Measurements from ENCODE around the gene CYP2S1.

The CYP2S1 gene

DNA sequence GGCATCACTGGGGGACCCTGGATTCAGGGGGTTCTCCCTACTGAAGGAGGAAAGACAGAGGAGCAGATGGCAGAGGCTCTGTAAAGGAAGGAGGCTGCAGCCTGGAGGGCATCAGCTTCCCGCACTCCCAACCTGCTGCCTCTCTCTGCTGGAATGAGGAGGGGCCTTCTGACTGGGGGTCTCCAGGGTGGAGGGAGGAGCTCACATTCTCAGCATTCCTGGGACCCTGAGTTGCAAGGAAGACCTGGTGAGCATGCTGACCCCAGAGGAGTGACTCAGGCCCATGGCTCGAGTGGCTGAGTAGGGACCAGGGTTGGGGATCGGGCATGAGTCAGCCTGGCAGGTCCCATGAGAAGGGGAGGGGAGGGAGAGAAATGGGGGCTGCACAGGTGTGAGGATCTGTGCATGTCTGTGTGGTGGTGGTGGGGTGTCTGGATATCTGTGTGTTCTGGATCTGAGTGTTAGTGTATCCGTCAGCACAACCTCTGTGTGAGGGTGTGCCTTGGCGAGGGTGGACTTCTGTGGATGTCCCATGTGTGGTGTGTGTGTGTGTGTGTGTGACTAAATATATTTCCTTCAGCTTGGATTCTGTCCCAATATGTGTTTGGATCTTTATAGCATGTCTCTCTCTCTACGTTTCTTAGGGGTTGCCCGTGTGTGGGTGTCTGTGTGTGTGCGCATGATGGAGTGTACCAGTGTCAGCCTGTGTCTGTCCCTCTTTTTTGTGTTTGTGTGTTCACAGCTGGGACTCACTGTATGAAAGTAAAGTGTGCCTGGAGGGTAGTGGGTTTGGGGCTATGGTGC is 30.6 kb downstream of the CYP2S1 start:
- Histone ChIP-seq H3K36me3 (ENCODE audit: insufficient read depth) (no peaks in the 10 kb centered on the region), H3K4me1 (ENCODE audit: low read depth, poor library complexity, severe bottlenecking) (no peaks in the 10 kb centered on the region), H3K79me2 (ENCODE audit: insufficient read depth, low read depth) (no peaks in the 10 kb centered on the region), H2AFZ (ENCODE audit: low read depth) (no peak overlapping the region), H3K4me3 (IDR thresholded peaks at IDR 0.05; ENCODE audit: insufficient read depth, low read depth, low read length) (no peak overlapping the region), H3K4me2 (no peak overlapping the region), H3K9ac (no peak overlapping the region), H3K27ac (no peak overlapping the region), H3K27me3 (ENCODE audit: insufficient read depth, low read depth) (peaks cover 36% of the 10 kb centered on the region), H4K20me1 (ENCODE audit: insufficient read depth) (no peaks in the 10 kb centered on the region)
- TF ChIP-seq, protein P1, sequence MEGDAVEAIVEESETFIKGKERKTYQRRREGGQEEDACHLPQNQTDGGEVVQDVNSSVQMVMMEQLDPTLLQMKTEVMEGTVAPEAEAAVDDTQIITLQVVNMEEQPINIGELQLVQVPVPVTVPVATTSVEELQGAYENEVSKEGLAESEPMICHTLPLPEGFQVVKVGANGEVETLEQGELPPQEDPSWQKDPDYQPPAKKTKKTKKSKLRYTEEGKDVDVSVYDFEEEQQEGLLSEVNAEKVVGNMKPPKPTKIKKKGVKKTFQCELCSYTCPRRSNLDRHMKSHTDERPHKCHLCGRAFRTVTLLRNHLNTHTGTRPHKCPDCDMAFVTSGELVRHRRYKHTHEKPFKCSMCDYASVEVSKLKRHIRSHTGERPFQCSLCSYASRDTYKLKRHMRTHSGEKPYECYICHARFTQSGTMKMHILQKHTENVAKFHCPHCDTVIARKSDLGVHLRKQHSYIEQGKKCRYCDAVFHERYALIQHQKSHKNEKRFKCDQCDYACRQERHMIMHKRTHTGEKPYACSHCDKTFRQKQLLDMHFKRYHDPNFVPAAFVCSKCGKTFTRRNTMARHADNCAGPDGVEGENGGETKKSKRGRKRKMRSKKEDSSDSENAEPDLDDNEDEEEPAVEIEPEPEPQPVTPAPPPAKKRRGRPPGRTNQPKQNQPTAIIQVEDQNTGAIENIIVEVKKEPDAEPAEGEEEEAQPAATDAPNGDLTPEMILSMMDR (conservative IDR thresholded peaks at IDR 0.05; ENCODE audit: low read depth, low read length): no peak

DNA sequence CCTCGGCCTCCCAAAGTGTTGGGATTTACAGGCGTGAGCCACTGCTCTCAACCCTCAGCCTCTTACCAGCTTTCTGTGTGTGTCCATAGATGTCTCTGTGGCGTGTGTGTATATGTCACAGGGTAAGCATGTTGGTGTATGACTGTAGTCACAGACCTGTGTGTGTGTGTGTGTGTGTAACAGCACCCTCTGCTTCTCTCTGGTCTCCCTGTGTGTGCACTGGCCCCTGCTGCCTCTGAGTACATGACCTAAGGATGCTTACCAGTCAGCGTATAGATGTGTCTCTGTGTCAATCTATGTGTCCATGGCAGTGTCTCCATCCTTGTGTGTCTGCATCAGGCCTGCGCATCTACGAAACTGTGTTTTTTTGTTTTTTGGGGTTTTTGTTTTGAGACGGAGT is 31.6 kb downstream of the CYP2S1 start:
- no peak overlapping the region for H3K27ac ChIP-seq
- no peak overlapping the region for H3K4me3 ChIP-seq (IDR thresholded peaks at IDR 0.05; ENCODE audit: insufficient read depth, low read depth, low read length)
- TF ChIP-seq, protein P1 (conservative IDR thresholded peaks at IDR 0.05; ENCODE audit: low read depth, low read length): no peak
- no peaks in the 10 kb centered on the region for H4K20me1 ChIP-seq (ENCODE audit: insufficient read depth)
- H3K4me1 ChIP-seq (ENCODE audit: low read depth, poor library complexity, severe bottlenecking): no peaks in the 10 kb centered on the region
- H2AFZ ChIP-seq (ENCODE audit: low read depth): no peak overlapping the region
- no peak overlapping the region for H3K4me2 ChIP-seq
- no peaks in the 10 kb centered on the region for H3K36me3 ChIP-seq (ENCODE audit: insufficient read depth)
- H3K9ac ChIP-seq: no peak overlapping the region
- H3K79me2 ChIP-seq (ENCODE audit: insufficient read depth, low read depth): no peaks in the 10 kb centered on the region
- H3K27me3 ChIP-seq (ENCODE audit: insufficient read depth, low read depth): peaks cover 29% of the 10 kb centered on the region

DNA sequence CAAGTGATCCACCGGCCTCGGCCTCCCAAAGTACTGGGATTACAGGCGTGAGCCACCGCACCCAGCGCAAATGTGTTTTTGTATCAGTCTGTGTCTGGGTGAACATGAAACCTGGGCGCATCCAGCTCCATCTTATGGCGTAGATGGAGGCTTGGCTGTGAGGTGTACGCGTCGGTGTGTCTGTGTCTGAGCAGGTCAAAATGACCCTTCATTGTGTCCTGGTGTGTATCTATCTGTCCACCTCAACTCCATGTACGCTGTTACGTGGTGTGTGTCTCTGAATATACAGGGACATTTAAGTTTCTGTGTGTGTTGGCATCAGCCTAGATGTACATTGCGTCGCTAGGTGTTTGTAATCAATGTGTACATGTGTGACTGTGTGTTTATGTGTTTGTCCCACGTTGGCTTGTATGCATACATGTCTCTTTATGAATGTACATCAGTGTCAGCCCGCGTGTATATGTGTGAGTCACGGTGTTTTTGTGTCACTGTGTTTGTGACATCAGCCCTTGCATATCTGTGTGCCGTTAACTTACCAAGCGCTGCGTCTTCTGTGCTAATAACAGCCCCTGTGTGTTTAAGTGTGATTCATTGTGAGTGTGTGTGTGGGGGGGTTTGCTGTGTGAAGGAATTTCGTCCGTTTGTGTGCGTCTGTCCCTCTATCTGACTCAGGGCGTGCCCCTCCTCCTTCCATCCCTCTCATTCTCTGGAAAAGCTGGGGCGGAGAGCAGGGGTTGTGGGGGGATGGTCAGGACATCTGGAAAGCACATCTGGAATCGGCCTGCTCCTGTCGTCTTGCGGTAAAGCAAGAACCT is 32.4 kb downstream of the CYP2S1 start:
- H3K4me3 ChIP-seq (IDR thresholded peaks at IDR 0.05; ENCODE audit: insufficient read depth, low read depth, low read length): no peak overlapping the region
- no peak overlapping the region for H3K27ac ChIP-seq
- peaks cover 21% of the 10 kb centered on the region for H3K27me3 ChIP-seq (ENCODE audit: insufficient read depth, low read depth)
- H3K79me2 ChIP-seq (ENCODE audit: insufficient read depth, low read depth): no peaks in the 10 kb centered on the region
- no peaks in the 10 kb centered on the region for H3K4me1 ChIP-seq (ENCODE audit: low read depth, poor library complexity, severe bottlenecking)
- no peak overlapping the region for H2AFZ ChIP-seq (ENCODE audit: low read depth)
- H3K4me2 ChIP-seq: no peak overlapping the region
- no peak overlapping the region for H3K9ac ChIP-seq
- TF ChIP-seq, protein P1 (conservative IDR thresholded peaks at IDR 0.05; ENCODE audit: low read depth, low read length): no peak
- H3K36me3 ChIP-seq (ENCODE audit: insufficient read depth): no peaks in the 10 kb centered on the region
- H4K20me1 ChIP-seq (ENCODE audit: insufficient read depth): no peaks in the 10 kb centered on the region

DNA sequence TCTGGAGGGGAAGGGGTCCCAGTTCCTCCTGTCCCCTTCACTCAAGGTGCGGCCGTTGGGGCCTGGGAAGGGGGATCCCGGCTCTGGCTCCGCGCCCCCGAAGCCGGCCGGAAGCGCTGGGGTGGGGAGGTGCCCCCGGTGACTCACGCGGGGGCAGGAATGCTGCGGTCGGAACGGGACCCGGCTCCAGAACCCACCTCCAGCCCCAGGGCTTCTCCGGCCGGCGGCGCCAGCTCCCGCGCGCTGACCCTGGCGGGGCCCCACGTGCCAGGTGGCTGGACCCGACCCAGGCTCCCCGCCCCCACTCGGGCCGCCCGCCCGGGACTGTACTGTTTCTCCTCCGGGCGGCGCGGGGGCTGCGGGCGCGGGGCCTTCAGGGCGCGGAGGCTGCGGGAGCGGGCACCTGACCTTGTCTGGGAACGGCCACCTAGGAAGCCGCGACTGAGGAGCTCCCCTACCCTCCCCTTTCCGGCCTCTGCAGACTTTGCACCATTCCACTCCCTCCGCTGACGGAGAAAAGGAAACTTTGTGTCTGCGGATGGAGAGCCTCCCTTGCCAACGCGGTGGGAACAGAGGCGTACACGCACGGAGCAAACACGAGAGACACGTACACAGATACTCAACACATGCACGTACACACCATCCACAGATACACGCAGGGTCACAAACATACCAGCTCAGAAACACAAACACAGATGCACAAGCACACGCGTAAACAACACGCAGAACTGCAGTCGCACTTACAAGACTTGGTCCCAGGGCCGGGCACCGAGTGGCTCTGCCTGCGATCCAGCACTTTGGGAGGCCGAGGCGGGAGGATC is 33.2 kb downstream of the CYP2S1 start:
- H3K9ac ChIP-seq: no peak overlapping the region

More for the DNA sequence above, 33.2 kb downstream of the CYP2S1 start:
- H3K27me3 ChIP-seq (ENCODE audit: insufficient read depth, low read depth): peaks cover 14% of the 10 kb centered on the region; the same call in 1 of the 2 replicates
- H3K4me3 ChIP-seq (IDR thresholded peaks at IDR 0.05; ENCODE audit: insufficient read depth, low read depth, low read length): no peak overlapping the region
- no peaks in the 10 kb centered on the region for H3K79me2 ChIP-seq (ENCODE audit: insufficient read depth, low read depth)
- no peaks in the 10 kb centered on the region for H4K20me1 ChIP-seq (ENCODE audit: insufficient read depth)
- H3K4me2 ChIP-seq: no peak overlapping the region
- no peaks in the 10 kb centered on the region for H3K36me3 ChIP-seq (ENCODE audit: insufficient read depth)
- TF ChIP-seq, protein P1 (conservative IDR thresholded peaks at IDR 0.05; ENCODE audit: low read depth, low read length): no peak
- H2AFZ ChIP-seq (ENCODE audit: low read depth): no peak overlapping the region
- no peaks in the 10 kb centered on the region for H3K4me1 ChIP-seq (ENCODE audit: low read depth, poor library complexity, severe bottlenecking)
- no peak overlapping the region for H3K27ac ChIP-seq

All from KMS-11 (cell line).